GM12878 (cell line): ENCODE measurements around the gene DLG4. TPM values are rescaled to one million over a fixed set of nuclear protein-coding genes. Genes with fewer than 3 reads are reported as not detected.

Experiments
- ATF7 ChIP-seq: fragments of 450-650 bp; IDR thresholded peaks from 2 replicates; pipeline ENCODE4 v1.6.1; 2016; ENCODE audit warnings: low read depth, mild to moderate bottlenecking
- BRCA1 ChIP-seq: IDR thresholded peaks from 2 replicates; pipeline ENCODE4 v1.6.1; 2011; ENCODE audit warnings: low read depth, low read length, improper control_type of control experiment
- CBFB ChIP-seq: IDR thresholded peaks from 2 replicates; pipeline ENCODE4 v1.6.1; 2016; ENCODE audit warnings: antibody characterized with exemption, low read depth
- EGR1 ChIP-seq, 2 experiments: IDR thresholded peaks; 1 replicate in 1 of 2; 2 replicates in 1 of 2; pipeline ENCODE4 v1.6.1; 2011 to 2012; ENCODE audit warnings: low read depth in 2 of 2, low read length in 2 of 2, borderline replicate concordance in 1 of 2, mild to moderate bottlenecking in 1 of 2, moderate library complexity in 1 of 2
- GATAD2B ChIP-seq: fragments of 450-650 bp; conservative IDR thresholded peaks from 2 replicates; pipeline ENCODE4 v1.6.1; 2017; ENCODE audit warnings: low read depth, mild to moderate bottlenecking, moderate library complexity
- HDAC2 ChIP-seq: fragments of 200-600 bp; sonication (generic); IDR thresholded peaks from 2 replicates; pipeline ENCODE4 v1.6.1; 2017
- IKZF1 ChIP-seq: fragments of 450-650 bp; conservative IDR thresholded peaks from 2 replicates; pipeline ENCODE4 v1.6.1; 2017; ENCODE audit warnings: antibody characterized with exemption, mild to moderate bottlenecking
- IRF4 ChIP-seq: IDR thresholded peaks from 2 replicates; pipeline ENCODE4 v1.6.1; 2011; ENCODE audit warnings: low read depth, low read length
- KDM1A ChIP-seq: fragments of 200-600 bp; sonication (generic); IDR thresholded peaks from 2 replicates; pipeline ENCODE4 v1.6.1; 2016; ENCODE audit warnings: borderline replicate concordance
- KLF5 ChIP-seq: fragments of 450-650 bp; IDR thresholded peaks from 2 replicates; pipeline ENCODE4 v1.6.1; 2014; ENCODE audit warnings: mild to moderate bottlenecking; ENCODE audit not compliant: partially characterized antibody
- MAX ChIP-seq: IDR thresholded peaks from 2 replicates; pipeline ENCODE4 v1.6.1; 2012; ENCODE audit warnings: low read depth, low read length, improper control_type of control experiment
- MTA2 ChIP-seq: fragments of 450-650 bp; IDR thresholded peaks from 2 replicates; pipeline ENCODE4 v1.6.1; 2016; ENCODE audit warnings: low read depth, mild to moderate bottlenecking, moderate library complexity
- NFXL1 ChIP-seq: fragments of 450-650 bp; IDR thresholded peaks from 2 replicates; pipeline ENCODE4 v1.6.1; 2017; ENCODE audit warnings: antibody characterized with exemption, mild to moderate bottlenecking, borderline replicate concordance
- NFYB ChIP-seq: IDR thresholded peaks from 2 replicates; pipeline ENCODE4 v1.6.1; 2011; ENCODE audit warnings: low read depth, mild to moderate bottlenecking, low read length, improper control_type of control experiment, moderate library complexity; ENCODE audit not compliant: insufficient read depth
- RAD21 ChIP-seq: IDR thresholded peaks from 2 replicates; pipeline ENCODE4 v1.6.1; 2011; ENCODE audit warnings: mild to moderate bottlenecking, low read depth, low read length, moderate library complexity; ENCODE audit not compliant: insufficient read depth
- RB1 ChIP-seq: fragments of 450-650 bp; formaldehyde crosslinking; IDR thresholded peaks from 2 replicates; pipeline ENCODE4 v1.6.1; 2017; ENCODE audit warnings: mild to moderate bottlenecking, borderline replicate concordance
- RFX5 ChIP-seq: IDR thresholded peaks from 2 replicates; pipeline ENCODE4 v1.6.1; 2011; ENCODE audit warnings: low read depth, low read length, improper control_type of control experiment
- SUPT20H ChIP-seq: IDR thresholded peaks from 2 replicates; pipeline ENCODE4 v1.6.1; 2011; ENCODE audit warnings: low read depth, mild to moderate bottlenecking, low read length, moderate library complexity, borderline replicate concordance; ENCODE audit not compliant: control insufficient read depth
- SUZ12 ChIP-seq: fragments of 200-600 bp; sonication (generic); IDR thresholded peaks from one replicate; pipeline ENCODE4 v1.6.1; 2018; ENCODE audit warnings: antibody characterized with exemption, mild to moderate bottlenecking; ENCODE audit not compliant: unreplicated experiment
- TCF3 ChIP-seq: IDR thresholded peaks from 2 replicates; pipeline ENCODE4 v1.6.1; 2012; ENCODE audit warnings: low read depth, mild to moderate bottlenecking, low read length, borderline replicate concordance; ENCODE audit not compliant: insufficient read depth
- ZBED1 ChIP-seq: IDR thresholded peaks from 2 replicates; pipeline ENCODE4 v1.6.1; 2016; ENCODE audit warnings: borderline replicate concordance
- ZBTB4 ChIP-seq: fragments of 450-650 bp; formaldehyde crosslinking; IDR thresholded peaks from 2 replicates; pipeline ENCODE4 v1.4.0; 2022; ENCODE audit warnings: mild to moderate bottlenecking, moderate library complexity
- ZNF24 ChIP-seq: fragments of 450-650 bp; IDR thresholded peaks from 2 replicates; pipeline ENCODE4 v1.6.1; 2017; ENCODE audit warnings: antibody characterized with exemption, mild to moderate bottlenecking
- polyA plus RNA-seq, 11 experiments: library from polyadenylated mRNA; depleted of rRNA in 4 of 11; unstranded in 6 of 11; stranded (reverse) in 5 of 11; fragments of >200 nt; fragmentation: Nextera tagmentation in 4 of 11; fragmentation: Illumina TruSeq in 1 of 11; extraction: Ambion mirVana in 4 of 11; extraction: Trizol in 1 of 11; gene quantifications; 1 replicate in 1 of 11; 2 replicates in 10 of 11; pipeline versions ENCODE4 v1.2.1 to v1.2.3, GENCODE V29; 2011 to 2016; ENCODE audit warnings: inconsistent platforms in 2 of 11, missing spikeins in 2 of 11, low read depth in 1 of 11
- total RNA-seq, 4 experiments: library from RNA; depleted of rRNA in 3 of 4; stranded (reverse); fragments of >200 nt in 3 of 4; fragmentation: Illumina TruSeq in 1 of 4; extraction: Trizol in 1 of 4; gene quantifications; 2 replicates each; pipeline versions ENCODE4 v1.2.1 to v1.2.3, GENCODE V29; 2013 to 2021
- TF ChIP-seq, protein P1 (sequence below): fragments of 450-650 bp; IDR thresholded peaks from 2 replicates; pipeline ENCODE4 v1.6.1; 2017; ENCODE audit warnings: mild to moderate bottlenecking, moderate library complexity

DLG4 gene
- total and polyA plus RNA-seq, 10 of the 15 experiments (the other 5 are each of a cell fraction or from before 2014, with no cell fraction given): 0.07 to 4.1 (median 1.3) TPM

- TF ChIP-seq ZBTB4 (CRISPR knock-in tag): no peak
- no peak for TF ChIP-seq IRF4
- no peak for TF ChIP-seq SUPT20H
- TF ChIP-seq MAX: no peak
- no peak for TF ChIP-seq TCF3
- no peak for TF ChIP-seq MTA2
- TF ChIP-seq RFX5: no peak
- TF ChIP-seq IKZF1: peak; percentile 100
- TF ChIP-seq ATF7: peak; percentile 50
- no peak for TF ChIP-seq ZBED1
- TF ChIP-seq CBFB: peak; percentile 37; the same call in 1 of the 2 replicates
- peak in 1 of 2 experiments; percentile 27; a peak in 1 of 3 replicates for TF ChIP-seq EGR1 (IDR thresholded peaks at IDR 0.05; ENCODE audit: borderline replicate concordance in 1 of 2, low read depth in 2 of 2, low read length in 2 of 2)
- TF ChIP-seq NFYB: no peak
- peak; percentile 68; the same call in 1 of the 2 replicates for TF ChIP-seq RB1
- TF ChIP-seq RAD21: no peak
- TF ChIP-seq KDM1A: no peak
- TF ChIP-seq BRCA1: no peak
- no peak for TF ChIP-seq ZNF24
- peak; percentile 100 for TF ChIP-seq NFXL1
- peak; percentile 74 for TF ChIP-seq KLF5
- TF ChIP-seq SUZ12: no peak
- TF ChIP-seq, protein P1, sequence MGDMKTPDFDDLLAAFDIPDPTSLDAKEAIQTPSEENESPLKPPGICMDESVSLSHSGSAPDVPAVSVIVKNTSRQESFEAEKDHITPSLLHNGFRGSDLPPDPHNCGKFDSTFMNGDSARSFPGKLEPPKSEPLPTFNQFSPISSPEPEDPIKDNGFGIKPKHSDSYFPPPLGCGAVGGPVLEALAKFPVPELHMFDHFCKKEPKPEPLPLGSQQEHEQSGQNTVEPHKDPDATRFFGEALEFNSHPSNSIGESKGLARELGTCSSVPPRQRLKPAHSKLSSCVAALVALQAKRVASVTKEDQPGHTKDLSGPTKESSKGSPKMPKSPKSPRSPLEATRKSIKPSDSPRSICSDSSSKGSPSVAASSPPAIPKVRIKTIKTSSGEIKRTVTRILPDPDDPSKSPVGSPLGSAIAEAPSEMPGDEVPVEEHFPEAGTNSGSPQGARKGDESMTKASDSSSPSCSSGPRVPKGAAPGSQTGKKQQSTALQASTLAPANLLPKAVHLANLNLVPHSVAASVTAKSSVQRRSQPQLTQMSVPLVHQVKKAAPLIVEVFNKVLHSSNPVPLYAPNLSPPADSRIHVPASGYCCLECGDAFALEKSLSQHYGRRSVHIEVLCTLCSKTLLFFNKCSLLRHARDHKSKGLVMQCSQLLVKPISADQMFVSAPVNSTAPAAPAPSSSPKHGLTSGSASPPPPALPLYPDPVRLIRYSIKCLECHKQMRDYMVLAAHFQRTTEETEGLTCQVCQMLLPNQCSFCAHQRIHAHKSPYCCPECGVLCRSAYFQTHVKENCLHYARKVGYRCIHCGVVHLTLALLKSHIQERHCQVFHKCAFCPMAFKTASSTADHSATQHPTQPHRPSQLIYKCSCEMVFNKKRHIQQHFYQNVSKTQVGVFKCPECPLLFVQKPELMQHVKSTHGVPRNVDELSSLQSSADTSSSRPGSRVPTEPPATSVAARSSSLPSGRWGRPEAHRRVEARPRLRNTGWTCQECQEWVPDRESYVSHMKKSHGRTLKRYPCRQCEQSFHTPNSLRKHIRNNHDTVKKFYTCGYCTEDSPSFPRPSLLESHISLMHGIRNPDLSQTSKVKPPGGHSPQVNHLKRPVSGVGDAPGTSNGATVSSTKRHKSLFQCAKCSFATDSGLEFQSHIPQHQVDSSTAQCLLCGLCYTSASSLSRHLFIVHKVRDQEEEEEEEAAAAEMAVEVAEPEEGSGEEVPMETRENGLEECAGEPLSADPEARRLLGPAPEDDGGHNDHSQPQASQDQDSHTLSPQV: no peak
- no peak for TF ChIP-seq HDAC2
- no peak for TF ChIP-seq GATAD2B
Observed at GRCh38 chr17:7239091-7240027, 19.7 kb upstream of the DLG4 start, which contains the start of gene PHF23 (continued).
